Mesenchymal stem cell (in vitro differentiated cells and primary cell): ENCODE measurements around the gene KRI1.
"Not testable (repeated sequence)": the region's sequence is repeated elsewhere in the genome, so short reads cannot be mapped to it uniquely, and the experiment has no call there.

ENCODE experiments used
- DNase-seq: peaks from one replicate; pipeline ENCODE4 v3.0.0-alpha.2; 2013
- H2AFZ ChIP-seq: one replicate; pipeline ENCODE4 v1.6.1; 2013; ENCODE audit warnings: low read depth, mild to moderate bottlenecking, control low read depth, inconsistent platforms, low read length, moderate library complexity
- H2AK5ac ChIP-seq: 2 replicates; pipeline ENCODE4 v1.6.1; 2013; ENCODE audit warnings: low read length, moderate library complexity, mild to moderate bottlenecking, inconsistent platforms; ENCODE audit not compliant: severe bottlenecking
- H2BK120ac ChIP-seq: one replicate; pipeline ENCODE4 v1.6.1; 2013; ENCODE audit warnings: low read depth, mild to moderate bottlenecking, inconsistent platforms, low read length, moderate library complexity
- H2BK12ac ChIP-seq, 2 experiments: one replicate each; pipeline ENCODE4 v1.6.1; 2013; ENCODE audit warnings: inconsistent platforms in 2 of 2, low read length in 2 of 2, mild to moderate bottlenecking in 2 of 2, moderate library complexity in 2 of 2, control low read depth in 1 of 2
- H2BK15ac ChIP-seq: one replicate; pipeline ENCODE4 v1.6.1; 2013; ENCODE audit warnings: mild to moderate bottlenecking, low read depth, inconsistent platforms; ENCODE audit not compliant: poor library complexity, severe bottlenecking
- H2BK5ac ChIP-seq: 2 replicates; pipeline ENCODE4 v1.6.1; 2013; ENCODE audit warnings: low read depth, mild to moderate bottlenecking, low read length, control low read depth, inconsistent platforms; ENCODE audit not compliant: poor library complexity, severe bottlenecking
- H3K14ac ChIP-seq, 2 experiments: one replicate each; pipeline ENCODE4 v1.6.1; 2013; ENCODE audit warnings: inconsistent platforms in 2 of 2, low read length in 2 of 2, control low read depth in 1 of 2, mild to moderate bottlenecking in 1 of 2, moderate library complexity in 1 of 2
- H3K18ac ChIP-seq, 2 experiments: one replicate each; pipeline ENCODE4 v1.6.1; 2013; ENCODE audit warnings: inconsistent platforms in 2 of 2, low read length in 2 of 2, control low read depth in 1 of 2, low read depth in 1 of 2, mild to moderate bottlenecking in 1 of 2
- H3K23ac ChIP-seq, 2 experiments: one replicate each; pipeline ENCODE4 v1.6.1; 2013; ENCODE audit warnings: inconsistent platforms in 2 of 2, low read length in 2 of 2, mild to moderate bottlenecking in 2 of 2, moderate library complexity in 2 of 2, control low read depth in 1 of 2
- H3K27ac ChIP-seq: 2 replicates; pipeline ENCODE4 v1.5.1; 2013; ENCODE audit warnings: mild to moderate bottlenecking, moderate library complexity, low read length, control low read depth, inconsistent platforms; ENCODE audit not compliant: poor library complexity, severe bottlenecking
- H3K27me3 ChIP-seq, 2 experiments: 2 replicates each; pipeline versions ENCODE4 v1.6.1 to v1.7.0; 2013; ENCODE audit warnings: low read length in 2 of 2, mild to moderate bottlenecking in 2 of 2, moderate library complexity in 2 of 2, control low read depth in 1 of 2, inconsistent platforms in 1 of 2; ENCODE audit not compliant: control insufficient read depth in 1 of 2, insufficient read depth in 1 of 2
- H3K36me3 ChIP-seq, 2 experiments: 2 replicates each; pipeline versions ENCODE4 v1.6.1 to v1.7.0; 2013; ENCODE audit warnings: low read length in 2 of 2, control low read depth in 1 of 2, inconsistent platforms in 1 of 2, low read depth in 1 of 2, mild to moderate bottlenecking in 1 of 2; ENCODE audit not compliant: insufficient read depth in 2 of 2, control insufficient read depth in 1 of 2
- H3K4ac ChIP-seq, 2 experiments: one replicate each; pipeline ENCODE4 v1.6.1; 2013; ENCODE audit warnings: inconsistent platforms in 2 of 2, low read length in 2 of 2, mild to moderate bottlenecking in 2 of 2, moderate library complexity in 2 of 2, control low read depth in 1 of 2, low read depth in 1 of 2
- H3K4me1 ChIP-seq: 2 replicates; pipeline ENCODE4 v1.6.1; 2013; ENCODE audit warnings: low read depth, low read length, control low read depth; ENCODE audit not compliant: control insufficient read depth, insufficient read depth
- H3K4me2 ChIP-seq: 2 replicates; pipeline ENCODE4 v1.6.1; 2013; ENCODE audit warnings: low read length, mild to moderate bottlenecking, inconsistent platforms; ENCODE audit not compliant: poor library complexity, severe bottlenecking
- H3K4me3 ChIP-seq, 2 experiments: 2 replicates each; pipeline versions ENCODE4 v1.5.1 to v1.7.0; 2013; ENCODE audit warnings: low read length in 2 of 2, mild to moderate bottlenecking in 2 of 2, control low read depth in 1 of 2, low read depth in 1 of 2; ENCODE audit not compliant: insufficient read depth in 1 of 2
- H3K79me1 ChIP-seq: replicated peaks from 2 replicates; pipeline ENCODE4 v1.6.1; 2013; ENCODE audit warnings: mild to moderate bottlenecking, control low read depth, low read length, inconsistent platforms; ENCODE audit not compliant: poor library complexity, severe bottlenecking
- H3K9ac ChIP-seq: 2 replicates; pipeline ENCODE4 v1.7.0; 2013; ENCODE audit warnings: mild to moderate bottlenecking, low read length, moderate library complexity
- H3K9me3 ChIP-seq: 2 replicates; pipeline ENCODE4 v1.7.0; 2013; ENCODE audit warnings: mild to moderate bottlenecking, low read length; ENCODE audit not compliant: control insufficient read depth
- H4K8ac ChIP-seq: one replicate; pipeline ENCODE4 v1.6.1; 2013; ENCODE audit warnings: inconsistent platforms, mild to moderate bottlenecking, low read length, moderate library complexity
- H4K91ac ChIP-seq: one replicate; pipeline ENCODE4 v1.6.1; 2013; ENCODE audit warnings: mild to moderate bottlenecking, low read length, inconsistent platforms
- WGBS: methylation state at CpG from one replicate; pipeline ENCODE4 v1.1.7; 2013; ENCODE audit warnings: mixed read lengths; 5-methylcytosine and 5-hydroxymethylcytosine counted together

KRI1 gene

DNA sequence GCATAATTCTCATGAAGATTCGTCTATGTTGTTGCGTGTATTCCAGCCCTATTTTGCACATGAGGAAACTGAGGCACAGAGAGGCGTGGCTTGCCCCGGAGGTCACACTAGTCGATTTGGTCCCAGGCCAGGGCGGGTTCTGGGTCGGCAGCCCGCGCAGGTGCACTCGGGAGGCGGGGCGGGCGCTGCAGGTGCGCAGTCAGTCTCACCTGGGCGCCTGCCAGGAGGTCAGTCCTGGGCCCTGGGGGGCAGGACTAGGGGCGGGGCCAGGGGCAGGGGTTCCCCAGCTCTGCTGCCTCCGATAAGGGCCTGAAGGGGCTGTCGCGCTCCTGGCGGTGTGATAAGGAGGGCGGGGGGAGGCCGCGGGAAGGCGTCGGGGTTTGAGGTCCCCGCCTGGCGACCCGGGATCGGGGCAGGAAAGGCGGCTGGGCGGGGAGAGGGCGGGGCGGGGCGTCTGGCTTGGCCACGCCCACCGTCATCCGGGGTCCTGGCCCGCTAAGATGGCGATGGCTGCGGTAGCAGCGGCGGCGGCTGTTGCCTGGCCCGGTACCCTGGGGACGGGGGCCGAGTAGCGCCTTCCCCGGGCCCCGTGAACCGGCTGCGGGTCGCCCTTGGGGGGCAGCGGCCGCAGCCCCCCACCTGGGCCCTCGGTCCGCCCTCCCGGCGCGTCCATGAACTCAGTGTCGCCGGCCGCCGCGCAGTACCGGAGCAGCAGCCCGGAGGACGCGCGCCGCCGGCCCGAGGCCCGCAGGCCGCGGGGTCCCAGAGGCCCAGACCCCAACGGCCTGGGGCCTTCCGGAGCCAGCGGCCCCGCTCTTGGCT, 22.2 kb downstream of the KRI1 start, which contains the start of gene ATG4D:
TSS of gene ATG4D (plus strand) at position 485 of the 822 bp plus-strand sequence. CDS start at position 672, 187 bp downstream.
- Histone ChIP-seq H2BK5ac (no peak within 1 kb of the TSS), H3K9ac (peak within 1 kb of the TSS; percentile 90), H3K9me3 (no peaks in the 10 kb centered on the region), H3K27ac (no peak within 1 kb of the TSS), H3K23ac (no peak within 1 kb of the TSS), H4K8ac (peak within 1 kb of the TSS; percentile 66), H3K4me2 (peak within 1 kb of the TSS; percentile 87), H3K4me3 (peak within 1 kb of the TSS; percentile 73 to 89), H3K18ac (peak within 1 kb of the TSS; percentile 83 to 85), H2BK12ac (peak within 1 kb of the TSS in 1 of 2 experiments; percentile 68), H4K91ac (peak within 1 kb of the TSS; percentile 47), H3K27me3 (peaks cover 3 to 13% of the 10 kb centered on the region in 2 experiments), H3K79me1 (peaks cover 18% of the 10 kb centered on the region), H3K36me3 (peaks cover 11 to 13% of the 10 kb centered on the region in 2 experiments), H3K4me1 (peaks cover 14% of the 10 kb centered on the region), H2BK120ac (peak within 1 kb of the TSS; percentile 55), H2AFZ (peak within 1 kb of the TSS; percentile 10), H2AK5ac (no peak within 1 kb of the TSS), H2BK15ac (peak within 1 kb of the TSS; percentile 35), H3K4ac (peak within 1 kb of the TSS; percentile 30 to 60), H3K14ac (no peak within 1 kb of the TSS)
- peak; percentile 71 for DNase-seq
- WGBS = 3% methylated on average over 55 of the region's 79 CpGs

DNA sequence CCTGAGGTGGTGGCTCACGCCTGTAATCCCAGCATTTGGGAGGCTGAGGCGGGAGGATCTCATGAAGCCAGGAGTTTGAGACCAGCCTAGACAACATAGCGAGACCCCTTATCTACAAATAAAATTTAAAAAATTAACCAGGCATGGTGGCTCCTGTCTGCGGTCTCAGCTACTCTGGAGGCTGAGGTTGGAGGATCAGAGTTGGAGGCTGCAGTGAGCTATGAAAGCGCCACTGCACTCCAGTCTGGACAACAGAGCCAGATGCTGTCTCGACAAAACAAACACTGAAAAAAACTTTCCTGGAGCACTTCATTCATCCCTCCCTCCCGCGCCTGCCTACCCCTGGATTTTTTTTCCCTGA, 22.8 kb downstream of the KRI1 start:
- Histone ChIP-seq H2BK12ac (no peak overlapping the region), H4K91ac (no peak overlapping the region), H3K4ac (no peak overlapping the region), H3K4me1 (peaks cover 14% of the 10 kb centered on the region), H3K9me3 (no peaks in the 10 kb centered on the region), H3K27ac (no peak overlapping the region), H3K9ac (no peak overlapping the region), H4K8ac (no peak overlapping the region), H3K4me2 (peak overlapping the region; percentile 87), H3K23ac (no peak overlapping the region), H3K18ac (no peak overlapping the region), H3K27me3 (peaks cover 5 to 19% of the 10 kb centered on the region in 2 experiments), H3K79me1 (peaks cover 12% of the 10 kb centered on the region), H2BK5ac (no peak overlapping the region), H2AK5ac (no peak overlapping the region), H3K36me3 (peaks cover 7 to 8% of the 10 kb centered on the region in 2 experiments), H3K4me3 (peak overlapping the region in 1 of 2 experiments; percentile 89), H2AFZ (no peak overlapping the region), H2BK15ac (no peak overlapping the region), H3K14ac (no peak overlapping the region), H2BK120ac (no peak overlapping the region)
- WGBS = 83% methylated on average over 8 of the region's 8 CpGs
- no peak for DNase-seq

- not testable (repeated sequence) for H2BK15ac ChIP-seq, H2BK5ac ChIP-seq, H3K79me1 ChIP-seq, H3K4me2 ChIP-seq, H2BK120ac ChIP-seq, DNase-seq, H3K9ac ChIP-seq, H2BK12ac ChIP-seq, H3K23ac ChIP-seq, H3K4me3 ChIP-seq, H2AK5ac ChIP-seq, H3K4ac ChIP-seq, H3K4me1 ChIP-seq, H3K27ac ChIP-seq, H2AFZ ChIP-seq, H3K36me3 ChIP-seq, H3K14ac ChIP-seq, H4K91ac ChIP-seq, H3K9me3 ChIP-seq, H4K8ac ChIP-seq
- peaks cover 10 to 37% of the 10 kb centered on the region in 2 experiments for H3K27me3 ChIP-seq
- peak overlapping the region in 1 of 2 experiments; percentile 5 for H3K18ac ChIP-seq
- WGBS = 86% methylated on average over 9 of the region's 9 CpGs
Observed at GRCh38 chr19:10539016-10539415, 26.8 kb downstream of the KRI1 start.

GRCh38 chr19:10538204-10538983, 27.4 kb downstream of the KRI1 start:
- Histone ChIP-seq H3K9ac (no peak overlapping the region), H2AFZ (no peak overlapping the region), H2BK5ac (no peak overlapping the region), H2BK12ac (peak overlapping the region in 1 of 2 experiments; percentile 37), H2AK5ac (no peak overlapping the region), H3K18ac (no peak overlapping the region), H4K91ac (no peak overlapping the region), H3K27me3 (peaks cover 10 to 37% of the 10 kb centered on the region in 2 experiments), H4K8ac (no peak overlapping the region), H3K9me3 (no peaks in the 10 kb centered on the region), H3K14ac (no peak overlapping the region), H3K4ac (no peak overlapping the region), H3K23ac (no peak overlapping the region), H3K36me3 (no peaks in the 10 kb centered on the region), H3K4me3 (no peak overlapping the region), H2BK120ac (no peak overlapping the region), H3K79me1 (no peaks in the 10 kb centered on the region), H3K4me1 (peaks cover 2% of the 10 kb centered on the region), H3K27ac (no peak overlapping the region), H2BK15ac (no peak overlapping the region), H3K4me2 (no peak overlapping the region)
- DNase-seq = no peak
- 89% methylated on average over 19 of the region's 20 CpGs for WGBS
